CD14-positive monocyte (primary cell): ENCODE data around the gene RANBP3. TPM values are rescaled to one million over a fixed set of nuclear protein-coding genes. Genes with fewer than 3 reads are reported as not detected.

ENCODE experiments used
- DNase-seq, 3 donors: peaks; one replicate each; pipeline ENCODE4 v3.0.0-alpha.2; 2011 to 2022
- H2AFZ ChIP-seq: 2 replicates; pipeline ENCODE4 v1.6.0; 2012; ENCODE audit warnings: mild to moderate bottlenecking, low read depth, low read length, inconsistent platforms; ENCODE audit not compliant: insufficient read depth, poor library complexity, severe bottlenecking
- H3K27ac ChIP-seq, 2 donors: 1 replicate in 1 of 2; 2 replicates in 1 of 2; pipeline ENCODE4 v1.5.1; 2012 to 2013; ENCODE audit warnings: low read length in 2 of 2, control low read depth in 1 of 2, inconsistent platforms in 1 of 2, low read depth in 1 of 2, mild to moderate bottlenecking in 1 of 2
- H3K27me3 ChIP-seq, 2 donors: one replicate each; pipeline versions ENCODE4 v1.6.0 to v1.6.1; 2011 to 2013; ENCODE audit warnings: low read length in 2 of 2; ENCODE audit not compliant: control insufficient read depth in 2 of 2, insufficient read depth in 2 of 2
- H3K36me3 ChIP-seq, 2 donors: replicated peaks in 1 of 2; 1 replicate in 1 of 2; 2 replicates in 1 of 2; pipeline versions ENCODE4 v1.5.1 to v1.6.1; 2012 to 2013; ENCODE audit warnings: low read length in 2 of 2, control low read depth in 1 of 2, inconsistent platforms in 1 of 2, mild to moderate bottlenecking in 1 of 2; ENCODE audit not compliant: insufficient read depth in 2 of 2, control insufficient read depth in 1 of 2
- H3K4me1 ChIP-seq, 2 donors: 1 replicate in 1 of 2; 2 replicates in 1 of 2; pipeline versions ENCODE4 v1.5.1 to v1.6.1; 2012 to 2013; ENCODE audit warnings: low read length in 2 of 2, control low read depth in 1 of 2, inconsistent platforms in 1 of 2, mild to moderate bottlenecking in 1 of 2, moderate library complexity in 1 of 2; ENCODE audit not compliant: insufficient read depth in 2 of 2, control insufficient read depth in 1 of 2
- H3K4me2 ChIP-seq: replicated peaks from 2 replicates; pipeline ENCODE3; 2012; ENCODE audit warnings: low read length, moderate library complexity, mild to moderate bottlenecking; ENCODE audit not compliant: poor library complexity, severe bottlenecking; ENCODE audit errors: extremely low read depth
- H3K4me3 ChIP-seq, 3 experiments: fragments of 200-600 bp in 1 of 3; sonication (generic) in 1 of 3; replicated peaks in 1 of 3; 1 replicate in 2 of 3; 2 replicates in 1 of 3; pipeline ENCODE4 v1.5.1; 2011 to 2013; ENCODE audit warnings: low read length in 3 of 3, mild to moderate bottlenecking in 3 of 3, control low read depth in 2 of 3, low read depth in 2 of 3, inconsistent platforms in 1 of 3, moderate library complexity in 1 of 3
- H3K79me2 ChIP-seq: 2 replicates; pipeline ENCODE4 v1.6.0; 2012; ENCODE audit warnings: mild to moderate bottlenecking, control low read depth, inconsistent platforms, low read length, moderate library complexity; ENCODE audit not compliant: insufficient read depth
- H3K9ac ChIP-seq: 2 replicates; pipeline ENCODE4 v1.6.0; 2017; ENCODE audit warnings: low read length, mild to moderate bottlenecking; ENCODE audit not compliant: insufficient read depth, poor library complexity, severe bottlenecking
- H3K9me3 ChIP-seq, 2 donors: replicated peaks in 1 of 2; 1 replicate in 1 of 2; 2 replicates in 1 of 2; pipeline versions ENCODE4 v1.5.1 to v1.6.1; 2012 to 2013; ENCODE audit warnings: low read length in 2 of 2, control low read depth in 1 of 2; ENCODE audit not compliant: control insufficient read depth in 1 of 2, insufficient read depth in 1 of 2
- H4K20me1 ChIP-seq: 2 replicates; pipeline ENCODE4 v1.6.0; 2012; ENCODE audit warnings: mild to moderate bottlenecking, low read length, control low read depth, moderate library complexity; ENCODE audit not compliant: insufficient read depth
- H3K27ac Mint-ChIP-seq, 7 donors: one replicate each; pipeline ENCODE4 v1.8.0; 2020; ENCODE audit warnings: mild to moderate bottlenecking in 7 of 7, mixed read lengths in 7 of 7, moderate library complexity in 6 of 7, inconsistent platforms in 2 of 7
- H3K27me3 Mint-ChIP-seq, 3 donors: one replicate each; pipeline ENCODE4 v1.8.0; 2021 to 2022; ENCODE audit warnings: low read depth in 3 of 3, mild to moderate bottlenecking in 3 of 3, mixed read lengths in 3 of 3, moderate library complexity in 3 of 3, inconsistent platforms in 1 of 3
- H3K36me3 Mint-ChIP-seq, 2 donors: one replicate each; pipeline ENCODE4 v1.8.0; 2020; ENCODE audit warnings: mixed read lengths in 2 of 2, inconsistent platforms in 1 of 2, mild to moderate bottlenecking in 1 of 2
- H3K4me1 Mint-ChIP-seq: one replicate; pipeline ENCODE4 v1.8.0; 2020; ENCODE audit warnings: mild to moderate bottlenecking, mixed read lengths
- H3K4me3 Mint-ChIP-seq, 2 donors: one replicate each; pipeline ENCODE4 v1.8.0; 2020; ENCODE audit warnings: mild to moderate bottlenecking in 2 of 2, mixed read lengths in 2 of 2, moderate library complexity in 1 of 2
- H3K9me3 Mint-ChIP-seq, 7 donors: one replicate each; pipeline ENCODE4 v1.8.0; 2020 to 2022; ENCODE audit warnings: mixed read lengths in 7 of 7, mild to moderate bottlenecking in 6 of 7, moderate library complexity in 6 of 7, inconsistent platforms in 2 of 7
- CTCF ChIP-seq: fragments of 200-600 bp; IDR thresholded peaks from one replicate; pipeline ENCODE4 v1.8.0; 2022; ENCODE audit warnings: antibody characterized with exemption, mild to moderate bottlenecking
- WGBS: methylation state at CpG from one replicate; pipeline ENCODE4 v1.1.5; 2013; ENCODE audit warnings: missing lambda C conversion rate; ENCODE audit not compliant: insufficient coverage; 5-methylcytosine and 5-hydroxymethylcytosine counted together
- intact Hi-C, 2 donors: fragments of 100-400 bp; cut with micrococcal nuclease; formaldehyde crosslinking; loops; one replicate each; pipeline versions ENCODE4 v1.15.0 to v1.15.1; 2023
- polyA plus RNA-seq, 3 donors: library from polyadenylated mRNA; depleted of rRNA in 1 of 3; unstranded in 2 of 3; stranded (reverse) in 1 of 3; fragments of 300-500 nt in 2 of 3; fragments of >200 nt in 1 of 3; fragmentation: Illumina TruSeq in 2 of 3; gene quantifications; 1 replicate in 2 of 3; 2 replicates in 1 of 3; pipeline ENCODE4 v1.2.3, GENCODE V29; 2012 to 2021

RANBP3 gene
- polyA plus RNA-seq, 3 donors = 4.5 to 49.5 (median 8.1) TPM

DNA sequence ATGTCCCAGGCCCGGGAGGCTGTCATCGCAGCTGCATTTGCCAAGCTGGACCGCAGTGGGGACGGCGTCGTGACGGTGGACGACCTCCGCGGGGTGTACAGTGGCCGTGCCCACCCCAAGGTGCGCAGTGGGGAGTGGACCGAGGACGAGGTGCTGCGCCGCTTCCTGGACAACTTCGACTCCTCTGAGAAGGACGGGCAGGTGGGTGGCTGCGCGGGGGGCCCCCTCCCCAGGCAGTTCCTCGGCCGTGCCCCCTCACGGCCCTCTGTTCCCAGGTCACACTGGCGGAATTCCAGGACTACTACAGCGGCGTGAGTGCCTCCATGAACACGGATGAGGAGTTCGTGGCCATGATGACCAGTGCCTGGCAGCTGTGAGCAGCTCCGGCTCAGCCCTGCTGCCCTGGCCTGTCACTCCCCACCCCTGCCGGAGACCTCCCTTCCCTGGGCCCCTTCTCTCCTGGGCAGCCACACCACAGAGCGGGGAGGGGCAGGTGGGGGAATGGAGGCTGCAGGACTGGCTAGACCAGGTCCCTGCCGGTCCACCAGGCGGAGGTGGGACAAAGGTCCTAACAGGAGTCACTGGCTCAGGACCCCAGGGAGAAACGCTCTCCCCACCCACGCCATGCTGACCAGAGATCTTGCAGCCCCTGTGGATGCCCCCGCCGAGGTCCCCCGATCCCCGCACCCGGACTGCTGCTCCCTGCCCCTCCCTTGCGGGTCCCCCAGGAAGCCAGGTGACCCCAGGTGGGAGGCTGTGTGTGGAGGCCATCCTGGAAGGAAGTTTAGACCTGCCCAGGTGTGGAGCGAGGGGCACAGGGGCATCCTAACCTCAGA lies 62.8 kb downstream of the RANBP3 start:
- Mint-ChIP-seq H3K27me3 (peaks cover 0 to 2% (median 0%) of the 10 kb centered on the region in 3 donors), H3K9me3 (no peaks in the 10 kb centered on the region), H3K36me3 (peaks cover 39 to 59% of the 10 kb centered on the region in 2 donors), H3K4me1 (no peaks in the 10 kb centered on the region), H3K4me3 (no peak overlapping the region), H3K27ac (no peak overlapping the region)
- 94% methylated on average over 32 of the region's 42 CpGs for WGBS
- Histone ChIP-seq H3K79me2 (no peaks in the 10 kb centered on the region), H3K9ac (no peak overlapping the region), H3K4me3 (no peak overlapping the region), H3K27ac (no peak overlapping the region), H3K4me2 (no peak overlapping the region), H2AFZ (no peak overlapping the region), H3K36me3 (peaks cover 50 to 58% of the 10 kb centered on the region in 2 donors), H3K4me1 (no peaks in the 10 kb centered on the region), H3K27me3 (no peaks in the 10 kb centered on the region), H4K20me1 (no peaks in the 10 kb centered on the region), H3K9me3 (no peaks in the 10 kb centered on the region)
- no peak for TF ChIP-seq CTCF
- no peak for DNase-seq
- intact Hi-C loops = no loop called here

- 91% methylated on average over 22 of the region's 22 CpGs for WGBS
- Histone ChIP-seq H3K9me3 (no peaks in the 10 kb centered on the region), H2AFZ (no peak overlapping the region), H3K79me2 (no peaks in the 10 kb centered on the region), H3K4me3 (no peak overlapping the region), H3K36me3 (peaks cover 51 to 58% of the 10 kb centered on the region in 2 donors), H4K20me1 (no peaks in the 10 kb centered on the region), H3K4me1 (no peaks in the 10 kb centered on the region), H3K27ac (no peak overlapping the region), H3K4me2 (no peak overlapping the region), H3K27me3 (no peaks in the 10 kb centered on the region), H3K9ac (no peak overlapping the region)
- DNase-seq = no peak
- TF ChIP-seq CTCF = no peak
- intact Hi-C loops = no loop called here
- H3K4me3 Mint-ChIP-seq = no peak overlapping the region
- H3K9me3 Mint-ChIP-seq = no peaks in the 10 kb centered on the region
- H3K27me3 Mint-ChIP-seq = peaks cover 0 to 2% (median 0%) of the 10 kb centered on the region in 3 donors
- H3K36me3 Mint-ChIP-seq = peaks cover 42 to 58% of the 10 kb centered on the region in 2 donors
- H3K27ac Mint-ChIP-seq = no peak overlapping the region
- H3K4me1 Mint-ChIP-seq = no peaks in the 10 kb centered on the region
Measured at GRCh38 chr19:5914358-5914774, 63.6 kb downstream of the RANBP3 start.
